Measurements from ENCODE around the gene LY6G5C. TPM values are rescaled to one million over a fixed set of nuclear protein-coding genes. Genes with fewer than 3 reads are reported as not detected.
A peak's percentile ranks its signal among the peaks of the same experiment; 100 is the strongest.

The LY6G5C gene
- total RNA-seq, 6 experiments from 2014 or later: 2.2 to 2.9 (median 2.8) TPM

DNA sequence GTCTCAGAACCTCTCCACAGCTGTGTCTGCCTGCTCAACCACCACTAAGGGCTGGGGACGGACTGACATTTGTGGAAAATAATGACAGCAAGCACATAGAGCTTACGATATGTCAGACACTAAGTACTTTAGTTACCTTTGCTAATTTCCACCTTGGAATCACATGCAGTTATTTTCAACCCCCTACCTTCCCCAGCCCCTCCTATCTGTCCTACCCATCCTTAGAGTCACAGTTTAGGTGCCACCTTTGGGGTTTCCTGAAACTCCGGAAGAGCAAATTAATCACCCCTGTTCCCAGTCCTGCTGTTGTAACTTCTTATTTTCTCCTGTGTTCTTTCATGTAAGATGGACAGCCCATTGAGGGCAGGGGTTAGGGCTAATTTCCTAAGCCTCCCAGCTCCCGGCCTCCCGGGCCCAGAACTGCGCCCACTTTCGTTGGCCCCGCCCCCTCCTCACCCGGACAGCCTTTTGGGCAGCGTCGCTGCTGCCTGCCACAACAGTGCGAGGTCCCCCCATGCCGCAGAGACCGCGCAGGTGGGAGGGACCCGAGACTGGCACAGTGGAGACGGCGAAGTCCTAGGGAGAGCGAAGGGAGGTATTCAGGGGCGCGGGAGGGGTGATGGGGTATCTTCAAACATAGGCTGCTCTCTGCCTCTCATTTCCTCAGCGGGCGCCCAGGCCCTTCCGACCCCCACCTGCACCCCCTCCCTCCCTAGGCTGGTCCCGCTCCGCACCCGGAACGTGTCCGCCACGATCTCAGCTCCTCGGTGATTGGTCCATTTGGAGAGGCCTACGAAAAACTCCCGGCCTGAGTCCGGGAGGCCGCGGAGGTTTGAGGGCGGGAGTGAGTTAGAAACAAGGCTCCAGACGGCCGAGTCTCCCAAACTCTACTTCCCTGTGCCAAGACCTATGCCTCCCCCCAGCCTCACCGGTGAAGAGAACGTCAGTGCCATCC lies 47.1 kb upstream of the LY6G5C start:
- Mint-ChIP-seq H3K27me3 (ENCODE audit: insufficient read depth) (peaks cover 6% of the 10 kb centered on the region), H3K9me3 (no peaks in the 10 kb centered on the region), H3K4me3 (peak overlapping the region; percentile 93), H3K27ac (no peak overlapping the region), H3K36me3 (ENCODE audit: low read depth) (peaks cover 24% of the 10 kb centered on the region), H3K4me1 (ENCODE audit: low read depth) (peaks cover 36% of the 10 kb centered on the region)
- DNase-seq: no peak
- no peak for TF ChIP-seq CTCF (IDR thresholded peaks at IDR 0.05)

DNA sequence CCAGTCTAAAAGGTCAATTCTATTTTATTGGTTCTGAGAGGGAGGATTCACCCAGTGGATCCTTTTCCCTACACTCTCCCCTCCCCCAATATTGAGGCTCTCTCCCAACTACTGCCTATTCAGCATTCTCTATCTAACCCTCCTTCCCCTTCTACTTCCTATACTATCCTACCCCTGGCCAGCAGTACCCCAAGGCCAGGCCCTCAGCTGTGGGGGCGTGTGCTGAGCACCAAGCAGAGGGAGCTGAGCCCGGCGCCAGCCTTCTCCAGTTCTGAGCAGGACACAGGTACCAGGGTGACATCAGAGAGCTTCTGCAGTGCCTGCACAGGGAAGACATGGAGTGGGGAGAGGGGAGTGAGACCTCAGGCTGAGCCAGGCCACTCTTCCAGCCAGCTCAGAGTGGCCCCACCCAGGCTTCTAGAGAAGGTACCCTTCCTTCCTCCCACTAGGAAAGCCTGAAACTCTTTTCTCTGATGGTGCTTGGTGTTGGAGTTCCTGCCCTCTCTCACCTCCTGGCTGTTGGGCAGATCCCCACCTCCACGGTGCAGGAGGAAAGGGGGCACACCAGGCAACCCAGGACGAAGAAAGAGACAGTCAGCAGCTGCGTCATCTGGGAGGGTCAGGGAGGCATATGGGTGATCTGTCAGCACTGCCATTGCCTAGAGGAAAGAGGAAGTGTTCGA lies 46.3 kb upstream of the LY6G5C start:
- Mint-ChIP-seq H3K4me3 (peak overlapping the region; percentile 18; the same call in 1 of the 2 replicates), H3K4me1 (ENCODE audit: low read depth) (peaks cover 32% of the 10 kb centered on the region), H3K9me3 (no peaks in the 10 kb centered on the region), H3K36me3 (ENCODE audit: low read depth) (peaks cover 22% of the 10 kb centered on the region), H3K27ac (no peak overlapping the region), H3K27me3 (ENCODE audit: insufficient read depth) (peaks cover 6% of the 10 kb centered on the region)
- no peak for DNase-seq
- no peak for TF ChIP-seq CTCF (IDR thresholded peaks at IDR 0.05)

DNA sequence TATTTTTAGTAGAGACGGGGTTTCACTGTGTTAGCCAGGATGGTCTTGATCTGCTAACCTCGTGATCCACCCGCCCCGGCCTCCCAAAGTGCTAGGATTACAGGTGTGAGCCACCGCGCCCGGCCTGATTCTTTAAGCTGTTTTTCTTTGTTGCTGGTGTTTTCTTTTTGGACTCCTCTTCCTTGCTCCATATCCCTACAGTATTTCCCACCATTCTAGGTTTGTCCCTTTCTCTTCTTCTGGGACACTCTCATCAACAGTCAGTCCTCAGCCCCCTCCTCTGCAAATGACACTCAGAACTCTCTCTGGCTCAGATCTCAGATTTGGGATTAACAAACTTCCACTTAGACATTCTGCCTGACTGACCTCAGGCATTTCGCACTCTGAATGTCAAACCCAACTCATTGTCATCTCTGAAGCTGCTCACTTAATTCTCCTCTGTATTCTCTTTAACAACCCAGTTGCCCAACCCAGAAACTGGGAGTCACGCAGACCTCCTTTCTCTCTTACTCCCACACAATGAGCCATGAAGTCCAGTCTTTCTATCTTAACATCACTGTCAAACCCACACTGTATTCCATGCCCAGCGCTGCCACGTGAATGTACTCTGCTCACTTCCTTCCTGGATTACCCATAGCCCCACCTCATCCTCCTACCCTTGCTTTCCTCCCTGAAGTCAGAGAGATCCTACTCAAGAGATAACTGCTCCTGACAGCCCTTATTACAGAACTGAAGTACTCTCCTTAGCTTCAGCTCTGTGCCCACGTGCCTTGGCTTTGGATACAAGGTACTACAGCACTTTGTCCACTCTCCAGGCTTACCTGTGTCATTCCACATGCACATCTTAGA lies 44.9 kb upstream of the LY6G5C start:
- peaks cover 11% of the 10 kb centered on the region for H3K27me3 Mint-ChIP-seq (ENCODE audit: insufficient read depth)
- H3K36me3 Mint-ChIP-seq (ENCODE audit: low read depth): peaks cover 19% of the 10 kb centered on the region
- peaks cover 18% of the 10 kb centered on the region for H3K4me1 Mint-ChIP-seq (ENCODE audit: low read depth)
- no peak overlapping the region for H3K4me3 Mint-ChIP-seq
- H3K9me3 Mint-ChIP-seq: no peaks in the 10 kb centered on the region
- no peak for TF ChIP-seq CTCF (IDR thresholded peaks at IDR 0.05)
- no peak overlapping the region for H3K27ac Mint-ChIP-seq
- no peak for DNase-seq

- no peak overlapping the region for H3K4me3 Mint-ChIP-seq
- no peak for TF ChIP-seq CTCF (IDR thresholded peaks at IDR 0.05)
- H3K27me3 Mint-ChIP-seq (ENCODE audit: insufficient read depth): peaks cover 10% of the 10 kb centered on the region
- DNase-seq: no peak
- no peaks in the 10 kb centered on the region for H3K9me3 Mint-ChIP-seq
- peaks cover 12% of the 10 kb centered on the region for H3K36me3 Mint-ChIP-seq (ENCODE audit: low read depth)
- no peak overlapping the region for H3K27ac Mint-ChIP-seq
- H3K4me1 Mint-ChIP-seq (ENCODE audit: low read depth): peaks cover 8% of the 10 kb centered on the region; the same call in 1 of the 2 replicates
Observed at GRCh38 chr6:31723980-31724691, 43.3 kb upstream of the LY6G5C start.
